ENCODE data around the gene FSD2.

GRCh38 chr15:82846621-82847020 is 40.8 kb upstream of the FSD2 start:
- TF ChIP-seq POLR2A (IDR thresholded peaks at IDR 0.05; ENCODE audit: low read length) (no peak), GATA1 (IDR thresholded peaks at IDR 0.05; ENCODE audit: low read depth, low read length) (no peak)
